Measurements from ENCODE around the gene TEDC2.
"Not testable (repeated sequence)": the region's sequence is repeated elsewhere in the genome, so short reads cannot be mapped to it uniquely, and the experiment has no call there.

Gene TEDC2

GRCh38 chr16:2429771-2430663 lies 29.9 kb upstream of the TEDC2 start:
- H3K4me3 ChIP-seq (ENCODE audit: low read length), result peak overlapping the region; percentile 69
- peak; percentile 50 for TF ChIP-seq CTCF (IDR thresholded peaks at IDR 0.05; ENCODE audit: insufficient read depth, low read depth, low read length, missing control alignments)
- DNase-seq (ENCODE audit: low read depth), result peak; percentile 67

- H3K4me3 ChIP-seq (ENCODE audit: low read length), result no peak overlapping the region
- DNase-seq (ENCODE audit: low read depth), result no peak
- no peak for TF ChIP-seq CTCF (IDR thresholded peaks at IDR 0.05; ENCODE audit: insufficient read depth, low read depth, low read length, missing control alignments)
Observed at GRCh38 chr16:2432286-2432685, 27.6 kb upstream of the TEDC2 start.

- no peak for TF ChIP-seq CTCF (IDR thresholded peaks at IDR 0.05; ENCODE audit: insufficient read depth, low read depth, low read length, missing control alignments)
- DNase-seq (ENCODE audit: low read depth), result no peak
- no peak overlapping the region for H3K4me3 ChIP-seq (ENCODE audit: low read length)
Observed at GRCh38 chr16:2432801-2433505, 27.0 kb upstream of the TEDC2 start.

- DNase-seq (ENCODE audit: low read depth); H3K4me3 ChIP-seq (ENCODE audit: low read length): not testable (repeated sequence)
Observed at GRCh38 chr16:2435236-2435635, 24.7 kb upstream of the TEDC2 start.

GRCh38 chr16:2436110-2436509 lies 23.8 kb upstream of the TEDC2 start:
- peak; percentile 64 for DNase-seq (ENCODE audit: low read depth)
- no peak overlapping the region for H3K4me3 ChIP-seq (ENCODE audit: low read length)
- TF ChIP-seq CTCF (IDR thresholded peaks at IDR 0.05; ENCODE audit: insufficient read depth, low read depth, low read length, missing control alignments), result no peak

- TF ChIP-seq CTCF (IDR thresholded peaks at IDR 0.05; ENCODE audit: insufficient read depth, low read depth, low read length, missing control alignments), result no peak
- no peak for DNase-seq (ENCODE audit: low read depth)
- H3K4me3 ChIP-seq (ENCODE audit: low read length), result no peak overlapping the region
Observed at GRCh38 chr16:2437032-2437790, 22.7 kb upstream of the TEDC2 start.

GRCh38 chr16:2438121-2438520 lies 21.8 kb upstream of the TEDC2 start:
- DNase-seq (ENCODE audit: low read depth), result no peak
- no peak overlapping the region for H3K4me3 ChIP-seq (ENCODE audit: low read length)
- TF ChIP-seq CTCF (IDR thresholded peaks at IDR 0.05; ENCODE audit: insufficient read depth, low read depth, low read length, missing control alignments), result no peak

Measured in epithelial cell of esophagus (primary cell).